Epidermal melanocyte (primary cell): ENCODE measurements around the gene ZCCHC24.
"Not testable (repeated sequence)": the region's sequence is repeated elsewhere in the genome, so short reads cannot be mapped to it uniquely, and the experiment has no call there.

Experiments
- DNase-seq: peaks from one replicate; pipeline ENCODE4 v3.0.0; 2011; ENCODE audit warnings: low spot score; ENCODE audit not compliant: insufficient read length

The ZCCHC24 gene

DNA sequence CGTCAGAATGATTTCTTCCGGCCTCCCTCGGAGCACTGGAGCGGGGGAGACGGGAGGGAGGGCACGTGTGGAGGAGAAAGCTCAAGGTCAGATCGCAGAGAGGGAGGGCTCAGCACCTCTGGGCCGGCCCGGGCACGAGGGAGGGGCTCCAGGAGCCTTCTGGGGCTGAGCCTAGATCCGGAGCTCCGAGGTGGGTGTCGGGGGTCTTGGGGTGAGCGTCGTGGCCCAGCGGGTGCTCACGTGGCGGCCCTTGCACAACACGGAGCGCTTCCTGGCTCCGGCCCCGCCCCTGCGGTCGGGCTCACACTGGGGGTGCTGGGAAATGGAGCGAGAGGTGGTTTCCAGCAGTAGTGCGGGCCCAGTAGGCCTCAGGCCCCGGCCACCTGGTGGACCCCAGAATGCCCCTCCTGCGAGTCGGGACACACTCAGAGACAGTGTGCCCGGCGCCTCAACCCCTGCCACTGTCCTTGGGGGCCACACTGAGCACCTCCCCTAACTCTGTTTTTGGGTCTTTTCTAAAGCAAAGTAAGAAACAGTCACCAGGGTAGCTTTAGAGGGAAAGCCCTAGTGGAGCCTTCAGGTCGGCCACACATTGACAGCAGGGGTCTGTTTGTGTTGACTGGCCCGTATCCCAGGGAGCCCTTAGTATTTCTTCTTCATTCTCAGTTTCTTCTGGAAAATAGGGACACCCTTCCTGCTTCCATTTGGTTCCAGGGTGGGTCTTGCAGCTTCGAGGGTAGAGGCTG, 97.4 kb downstream of the ZCCHC24 start:
- DNase-seq = no peak

DNA sequence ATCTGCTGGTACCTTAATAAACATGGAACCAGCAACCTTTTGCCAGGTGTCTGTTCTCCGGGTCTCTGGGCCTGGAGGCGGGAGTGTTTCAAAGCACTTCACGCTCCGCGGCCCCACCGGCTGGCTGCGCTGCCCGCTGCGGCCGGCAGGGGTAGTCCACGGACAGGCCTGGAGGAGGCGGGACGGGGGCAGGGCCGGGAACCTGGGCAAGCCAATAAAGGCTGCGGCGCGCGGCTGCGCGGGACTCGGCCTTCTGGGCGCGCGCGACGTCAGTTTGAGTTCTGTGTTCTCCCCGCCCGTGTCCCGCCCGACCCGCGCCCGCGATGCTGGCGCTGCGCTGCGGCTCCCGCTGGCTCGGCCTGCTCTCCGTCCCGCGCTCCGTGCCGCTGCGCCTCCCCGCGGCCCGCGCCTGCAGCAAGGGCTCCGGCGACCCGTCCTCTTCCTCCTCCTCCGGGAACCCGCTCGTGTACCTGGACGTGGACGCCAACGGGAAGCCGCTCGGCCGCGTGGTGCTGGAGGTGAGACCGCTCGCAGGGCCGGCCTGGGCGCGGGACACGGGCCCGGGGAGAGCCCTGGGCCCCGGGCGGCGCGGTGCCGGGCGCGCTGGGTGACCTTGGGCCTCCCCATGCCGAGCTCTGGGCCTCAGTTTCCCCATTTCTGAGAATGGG, 98.1 kb downstream of the ZCCHC24 start, which contains the start of gene PPIF:
PPIF (plus strand) TSS at position 244 of the 668 bp plus-strand sequence; CDS start at position 324, 80 bp downstream.
- DNase-seq = peak; percentile 76

DNA sequence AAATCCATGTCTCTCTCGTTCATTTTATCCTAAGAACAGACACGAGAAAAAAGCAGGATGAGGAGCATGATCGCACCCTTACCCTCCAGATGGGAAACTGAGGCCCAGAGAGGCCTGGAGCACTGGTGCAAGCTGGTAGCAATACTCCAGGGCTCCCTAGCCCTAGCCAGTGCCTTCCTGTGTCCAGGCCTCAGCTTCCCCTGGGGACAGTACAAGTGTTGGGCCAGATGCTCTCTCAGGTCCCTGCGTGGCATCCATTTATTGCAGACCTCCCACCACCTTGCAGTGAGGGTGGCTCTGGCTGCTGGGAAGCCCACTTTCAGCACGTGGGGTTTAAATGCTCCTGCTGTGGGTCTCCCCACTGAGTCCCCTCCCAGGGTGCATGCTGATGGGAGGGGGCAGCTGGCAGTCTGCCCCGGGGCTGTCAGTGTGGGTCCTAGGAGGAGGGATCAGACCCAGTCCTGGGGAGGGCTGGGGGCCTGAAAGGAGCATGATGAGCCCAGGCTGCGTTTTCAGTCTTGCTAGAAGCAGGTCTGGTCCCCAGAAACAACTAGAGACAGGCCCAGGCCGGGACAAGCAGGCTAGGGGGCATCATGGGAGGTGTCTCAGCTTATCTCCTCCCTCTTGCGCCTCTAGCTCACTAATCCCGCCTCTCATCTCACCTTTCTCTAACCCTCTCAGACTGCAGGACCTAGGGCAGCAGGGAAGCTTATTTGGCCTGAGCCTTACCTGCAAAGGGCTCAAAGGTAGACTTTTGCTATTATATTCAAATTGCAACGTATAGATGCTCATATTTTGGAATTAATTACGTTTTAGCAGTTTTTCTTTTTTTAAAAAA, 98.8 kb downstream of the ZCCHC24 start:
- no peak for DNase-seq

DNA sequence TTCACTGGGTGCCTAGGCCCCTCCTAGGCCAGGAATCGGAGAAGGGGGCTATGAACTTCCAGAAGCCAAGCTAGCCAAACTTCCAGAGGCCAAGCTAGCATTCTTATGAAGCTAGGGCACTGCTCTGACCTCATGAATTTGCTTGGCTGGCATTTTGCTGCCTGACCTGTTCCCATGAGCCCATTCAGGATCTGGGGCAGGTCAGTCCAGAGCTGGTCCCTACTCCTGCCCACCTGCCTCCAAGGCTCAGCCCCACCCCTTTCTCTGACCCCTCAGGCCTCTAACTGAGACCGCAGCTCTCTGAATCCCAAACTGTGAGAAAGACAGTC, 99.4 kb downstream of the ZCCHC24 start:
- no peak for DNase-seq

DNA sequence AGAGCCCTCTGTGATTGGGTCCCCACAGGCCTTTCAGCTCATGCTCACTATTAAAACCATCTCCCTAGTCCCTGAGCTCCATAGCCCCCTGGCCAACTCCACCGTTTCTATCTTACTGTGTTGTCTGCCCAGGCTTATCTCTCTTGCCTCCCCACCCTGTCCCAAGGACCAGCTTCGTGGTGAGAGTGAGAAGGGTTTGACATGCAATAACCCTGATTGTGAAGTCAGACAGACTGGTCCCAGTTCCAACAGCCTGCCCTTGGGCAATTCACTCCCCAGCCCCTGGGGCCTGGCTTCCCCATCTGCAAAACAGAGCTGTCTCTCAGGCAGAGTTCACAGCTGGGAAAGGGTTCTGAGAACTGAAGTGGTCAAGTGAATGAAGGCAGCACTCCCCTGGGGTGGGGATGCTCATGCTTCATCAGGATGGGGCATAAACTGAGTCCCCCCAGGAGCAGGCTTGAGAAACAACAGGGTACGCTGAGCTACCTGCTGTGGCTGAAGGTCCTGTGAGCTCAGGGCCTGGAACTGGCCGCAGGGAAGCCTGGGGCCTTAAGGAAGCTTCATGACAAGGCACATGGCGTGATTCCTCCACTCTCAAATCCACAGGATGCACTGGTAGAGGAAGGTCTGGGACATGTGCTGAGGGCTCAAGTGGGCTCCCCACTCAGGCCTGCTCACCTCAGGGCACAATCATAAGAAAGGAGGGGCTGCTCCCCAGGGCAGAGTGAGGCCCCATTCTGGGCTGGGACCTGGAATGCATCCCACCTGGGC, 100.0 kb downstream of the ZCCHC24 start:
- DNase-seq = no peak

DNA sequence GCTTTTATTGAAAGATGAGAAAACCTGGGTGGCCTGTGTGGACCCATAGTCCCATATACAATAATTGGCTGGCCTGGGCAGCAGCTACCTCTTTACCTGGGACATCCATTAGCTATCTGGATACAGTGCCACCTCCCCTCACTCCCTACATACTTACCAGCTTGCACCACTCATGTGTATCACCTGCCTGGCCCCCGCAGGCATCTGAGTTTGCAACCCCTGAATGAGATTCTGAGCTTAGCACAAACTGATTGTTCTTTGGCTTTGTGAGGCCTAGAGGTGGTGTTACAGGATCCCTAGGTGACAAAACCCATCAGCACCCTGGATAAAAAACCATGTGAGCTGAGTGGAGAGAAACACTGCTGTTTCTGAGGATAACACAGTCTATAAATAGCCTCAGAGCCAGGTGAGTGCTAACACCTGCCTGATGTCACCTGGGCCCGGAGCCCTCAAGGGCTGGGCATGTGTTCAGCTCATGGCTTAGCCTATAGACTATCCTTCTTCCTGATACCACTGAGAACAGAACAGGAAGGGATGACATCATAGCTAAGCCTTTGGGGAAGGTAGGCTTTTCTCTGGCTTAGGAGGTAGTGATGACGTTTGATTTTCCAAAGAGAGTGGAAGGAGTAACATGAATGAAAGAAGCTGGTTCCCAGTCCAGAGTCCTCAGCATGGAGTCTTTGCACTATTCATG, 100.8 kb downstream of the ZCCHC24 start:
- DNase-seq = no peak

DNA sequence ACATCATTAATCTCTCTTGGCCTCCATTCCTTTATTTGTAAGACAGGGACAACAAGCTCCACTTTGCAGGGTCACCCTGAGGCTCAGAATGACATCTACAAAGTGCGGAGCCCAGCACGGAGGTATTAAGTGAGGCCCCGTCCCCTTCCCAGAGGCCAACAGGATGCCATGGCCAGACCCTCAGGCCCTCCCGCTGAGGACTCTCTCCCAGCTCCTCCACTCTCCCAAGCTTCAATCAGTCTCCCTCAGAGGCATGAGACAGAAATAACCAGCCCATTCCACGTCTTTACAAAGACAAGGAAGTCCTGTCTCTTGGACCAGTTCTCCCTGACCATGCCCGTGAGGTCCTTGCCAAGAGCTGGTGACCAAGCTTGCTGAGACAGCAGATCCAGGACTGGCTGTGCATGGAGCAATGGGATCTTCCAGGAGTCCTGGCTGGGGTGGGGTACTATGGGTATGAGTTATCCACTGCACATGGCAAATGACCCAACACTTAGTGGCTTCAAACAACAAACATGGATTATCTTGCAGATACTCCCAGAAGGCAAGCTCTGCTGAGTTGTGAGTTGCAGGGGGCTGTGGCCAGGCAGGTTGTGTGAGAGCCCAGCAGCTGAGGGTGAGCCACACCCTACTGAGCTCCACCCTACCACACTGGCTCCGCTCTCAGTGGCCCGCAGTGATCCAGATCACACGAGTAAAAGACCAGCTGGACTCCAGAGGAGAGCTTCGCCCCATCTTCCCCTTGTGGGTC, 102.4 kb downstream of the ZCCHC24 start:
- DNase-seq = no peak

DNA sequence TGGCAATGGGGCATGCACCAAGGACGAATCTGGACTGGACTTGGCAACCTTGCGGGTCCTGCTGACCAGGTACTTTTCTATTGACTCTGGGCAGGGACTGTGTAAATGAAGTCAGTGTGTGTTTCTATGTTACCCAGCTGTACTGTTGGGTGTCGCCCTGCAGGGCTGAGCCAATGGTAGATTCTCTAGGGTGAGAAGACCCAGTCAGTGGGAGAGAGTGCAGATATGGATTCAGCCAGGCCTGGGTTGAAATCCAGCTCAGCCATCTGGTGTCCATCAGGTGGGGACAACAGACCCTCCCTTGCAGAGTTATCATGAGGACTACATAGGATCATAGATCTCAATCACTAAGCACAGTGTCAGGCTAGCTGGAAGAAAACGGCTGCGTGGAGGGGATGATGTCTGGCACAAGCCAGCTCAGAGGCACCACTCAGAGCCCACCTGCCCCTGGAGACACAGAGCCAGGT, 103.1 kb downstream of the ZCCHC24 start:
- no peak for DNase-seq

DNA sequence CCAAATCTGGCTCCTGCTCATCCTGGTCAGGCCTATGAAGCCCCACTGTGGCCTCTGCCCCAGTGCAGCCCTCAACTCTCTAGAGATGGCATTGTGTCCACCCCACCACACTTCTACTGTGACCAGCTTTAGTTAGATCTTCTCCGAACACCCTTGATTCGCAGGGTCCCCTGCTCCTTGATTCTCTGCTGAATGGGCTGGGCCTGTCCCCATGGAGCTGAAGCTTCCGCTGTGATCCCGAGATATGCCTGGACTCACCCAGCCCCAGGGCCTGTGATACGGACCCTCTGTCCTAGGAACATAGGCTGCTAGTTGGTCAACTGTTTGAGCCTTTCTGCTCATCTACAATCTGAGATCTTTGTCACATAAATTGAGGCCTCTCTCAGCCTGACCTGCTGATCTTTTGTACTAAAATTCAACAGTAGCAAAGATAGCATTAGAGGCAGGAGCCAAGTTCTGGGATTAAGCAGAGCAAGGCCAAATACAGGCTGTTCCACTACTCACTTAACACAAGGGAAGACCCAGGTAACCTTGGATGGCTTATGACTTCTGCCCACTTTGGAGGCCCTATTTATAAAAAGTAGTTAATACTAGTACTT, 104.7 kb downstream of the ZCCHC24 start:
- DNase-seq = no peak

DNA sequence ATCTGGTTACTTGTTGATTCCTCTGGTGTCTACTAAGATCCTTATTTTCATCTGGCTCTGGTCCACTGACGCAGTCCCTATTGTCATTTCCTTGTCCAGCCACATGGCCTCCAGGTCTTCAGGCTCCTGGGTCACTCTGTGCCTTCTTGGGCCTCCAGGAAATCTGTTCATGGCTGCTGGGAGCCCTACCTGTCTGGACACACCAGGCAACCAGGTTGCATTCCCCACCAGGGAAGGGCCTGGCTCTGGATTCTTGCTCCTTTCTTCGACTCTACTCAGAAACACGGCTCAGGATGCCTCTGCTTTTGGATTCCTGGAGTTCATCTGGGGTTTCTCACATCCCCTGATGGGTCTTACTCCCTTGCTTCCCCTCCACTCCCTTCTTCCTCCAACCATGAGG, 106.2 kb downstream of the ZCCHC24 start:
- DNase-seq = no peak

DNA sequence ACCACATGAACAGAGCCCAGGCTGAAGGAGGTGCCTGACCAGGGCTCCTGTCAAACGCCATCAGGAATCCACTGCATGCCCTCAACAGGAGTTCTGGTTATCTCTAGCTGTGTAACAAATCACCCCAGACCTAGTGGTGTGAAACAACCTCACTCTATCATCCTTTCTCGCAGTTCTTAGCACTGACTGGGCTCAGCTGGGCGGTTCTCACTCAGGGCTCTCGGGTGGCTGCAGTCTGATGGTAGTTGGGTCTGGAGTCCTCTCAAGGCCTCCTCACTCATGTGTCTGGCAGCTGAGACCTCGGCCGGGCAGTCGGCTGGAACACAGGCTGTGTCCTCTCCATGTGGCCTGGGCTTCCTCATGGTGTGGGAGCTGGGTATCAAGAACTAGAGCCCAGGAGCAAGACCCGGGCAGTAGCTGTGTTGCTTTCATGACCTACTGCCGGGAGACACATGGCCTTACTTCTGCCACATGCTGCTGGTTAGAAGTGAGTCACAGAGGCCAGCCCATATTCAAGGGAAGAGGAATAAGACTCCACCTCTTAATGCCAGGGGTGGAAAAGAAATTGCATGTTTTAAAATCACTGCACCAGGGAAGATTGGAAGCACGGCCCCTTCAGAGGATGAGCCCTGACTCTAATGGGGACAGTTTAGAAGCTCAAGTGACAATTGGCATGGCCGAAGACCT, 107.5 kb downstream of the ZCCHC24 start:
- DNase-seq = not testable (repeated sequence)

DNA sequence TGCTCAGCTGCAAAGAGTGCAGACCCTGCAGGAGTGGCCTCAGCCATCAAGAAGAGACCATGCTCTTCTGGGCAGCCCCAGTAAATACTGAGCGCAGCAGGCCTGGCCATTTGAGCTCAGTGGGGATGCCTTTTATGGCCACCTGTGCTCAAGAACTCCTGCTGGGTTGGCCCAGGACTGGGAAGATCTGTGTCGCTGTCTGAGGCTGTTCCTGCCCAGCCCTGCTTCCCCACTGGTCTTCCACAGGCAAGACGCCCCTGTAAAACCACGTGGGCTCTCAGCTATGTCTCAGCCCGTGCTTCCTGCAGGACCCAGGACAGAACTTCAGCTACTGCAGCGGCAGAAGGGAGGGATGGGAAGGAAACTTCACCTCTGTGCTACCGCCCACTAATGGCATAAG, 108.7 kb downstream of the ZCCHC24 start:
- DNase-seq = no peak

DNA sequence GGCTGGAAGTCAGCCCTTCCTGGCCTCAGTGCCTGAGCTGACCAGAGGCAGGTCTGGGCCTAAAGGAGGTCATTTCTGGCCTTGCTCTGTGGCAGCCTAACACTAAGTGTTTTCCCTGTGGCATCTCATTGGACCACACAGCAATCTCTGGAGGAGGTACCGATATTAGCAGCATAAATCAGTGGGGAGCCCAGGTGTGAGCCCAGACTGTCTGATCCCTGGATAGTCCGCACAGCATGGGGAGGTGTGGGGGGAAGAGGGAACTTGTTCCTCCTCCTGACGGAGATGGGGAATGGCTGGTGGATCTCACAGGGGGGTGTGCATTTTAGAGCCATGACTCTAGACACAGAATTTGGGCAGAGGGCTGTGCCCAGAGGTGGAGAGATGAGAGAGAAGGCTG, 109.1 kb downstream of the ZCCHC24 start:
- DNase-seq = no peak

DNA sequence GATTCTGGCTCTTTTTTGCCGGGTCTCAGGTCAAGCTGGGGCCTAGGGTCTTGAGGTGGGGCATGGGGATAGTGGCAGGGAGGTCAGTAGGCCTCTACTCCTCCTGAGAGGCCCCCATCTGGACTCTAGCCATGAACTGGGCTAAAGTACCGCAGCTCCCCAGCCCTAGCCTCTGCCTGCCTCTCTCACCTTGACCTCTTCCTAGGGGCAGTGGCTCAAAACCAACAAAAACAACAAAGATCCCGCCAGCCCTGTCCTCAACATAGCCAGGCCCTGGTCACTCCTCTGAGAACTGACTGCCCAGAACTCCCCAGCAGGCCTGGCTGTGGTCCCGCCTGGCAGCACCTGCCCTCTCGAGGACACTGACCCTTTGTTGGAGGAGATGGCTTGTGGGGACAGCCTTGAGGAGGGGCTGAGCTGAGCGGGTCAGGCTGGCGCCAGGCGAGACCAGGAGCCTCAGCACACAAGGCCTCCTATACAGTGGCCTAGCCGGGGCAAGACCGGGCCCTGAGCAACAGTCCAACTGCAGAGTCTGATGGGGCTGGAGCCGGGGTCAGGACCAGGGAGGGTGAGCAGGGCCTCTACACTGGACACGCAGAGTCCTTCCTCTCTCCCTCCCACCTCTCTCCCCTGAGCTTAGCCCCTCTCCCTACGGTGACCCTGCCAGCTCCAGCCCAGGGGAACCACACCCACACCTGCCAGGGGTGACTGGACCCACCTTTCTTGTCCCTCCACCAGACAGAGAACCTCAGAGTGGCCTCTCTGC, 109.8 kb downstream of the ZCCHC24 start:
- DNase-seq = no peak

DNA sequence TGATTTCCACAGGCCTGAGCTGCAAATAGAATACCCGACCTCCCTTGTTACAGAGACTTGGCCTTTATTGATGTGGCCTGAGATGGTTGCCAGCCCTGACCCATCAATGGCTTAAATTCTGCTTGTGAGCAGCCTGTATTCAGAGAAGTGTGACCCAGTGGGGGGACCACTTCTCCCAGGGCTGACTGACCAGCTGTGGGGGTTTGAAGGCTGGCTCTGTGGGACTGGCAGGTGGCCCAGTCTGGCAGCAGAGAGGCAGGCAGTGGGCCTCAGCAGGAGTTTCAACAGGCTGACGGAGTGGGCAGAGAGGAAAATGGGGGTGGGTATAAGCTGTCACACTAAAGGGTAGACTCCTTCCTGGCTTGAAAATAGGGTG, 110.3 kb downstream of the ZCCHC24 start:
- DNase-seq = no peak

DNA sequence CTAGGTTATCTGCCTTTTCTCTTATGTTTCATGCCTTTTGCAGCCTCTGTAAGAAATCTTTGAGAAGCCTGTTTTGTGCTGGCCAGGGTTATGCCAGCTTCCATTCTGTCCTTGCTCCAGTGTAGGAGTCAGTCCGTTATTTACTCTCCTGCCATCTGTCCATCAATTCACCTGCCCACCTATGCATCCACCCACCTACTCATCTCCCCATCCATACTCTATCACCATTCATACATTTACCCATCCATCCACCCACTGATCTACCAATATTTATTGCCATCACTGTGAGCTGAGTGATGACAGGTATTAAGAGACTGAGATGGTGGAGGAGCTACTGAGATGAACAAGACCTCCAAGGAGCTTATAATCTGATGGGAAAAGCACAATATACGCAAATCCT, 110.9 kb downstream of the ZCCHC24 start:
- no peak for DNase-seq

DNA sequence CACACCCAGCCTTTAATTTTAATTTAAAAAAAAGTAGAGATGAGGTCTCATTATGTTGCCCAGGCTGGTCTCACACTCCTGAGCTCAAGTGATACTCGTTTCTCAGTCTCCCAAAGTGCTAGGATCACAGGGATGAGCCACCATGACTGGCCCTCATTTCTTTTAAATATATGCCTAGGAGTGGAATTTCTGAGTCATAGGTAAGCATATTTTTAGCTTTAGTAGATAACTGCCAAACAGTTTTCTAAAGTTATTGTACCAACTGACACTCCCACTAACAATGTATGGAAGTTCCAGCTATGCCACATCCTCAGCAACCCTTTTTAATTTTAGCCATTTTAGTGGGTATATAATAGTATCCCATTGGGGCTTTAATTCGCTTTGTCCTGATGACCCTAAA, 111.9 kb downstream of the ZCCHC24 start:
- DNase-seq = no peak

DNA sequence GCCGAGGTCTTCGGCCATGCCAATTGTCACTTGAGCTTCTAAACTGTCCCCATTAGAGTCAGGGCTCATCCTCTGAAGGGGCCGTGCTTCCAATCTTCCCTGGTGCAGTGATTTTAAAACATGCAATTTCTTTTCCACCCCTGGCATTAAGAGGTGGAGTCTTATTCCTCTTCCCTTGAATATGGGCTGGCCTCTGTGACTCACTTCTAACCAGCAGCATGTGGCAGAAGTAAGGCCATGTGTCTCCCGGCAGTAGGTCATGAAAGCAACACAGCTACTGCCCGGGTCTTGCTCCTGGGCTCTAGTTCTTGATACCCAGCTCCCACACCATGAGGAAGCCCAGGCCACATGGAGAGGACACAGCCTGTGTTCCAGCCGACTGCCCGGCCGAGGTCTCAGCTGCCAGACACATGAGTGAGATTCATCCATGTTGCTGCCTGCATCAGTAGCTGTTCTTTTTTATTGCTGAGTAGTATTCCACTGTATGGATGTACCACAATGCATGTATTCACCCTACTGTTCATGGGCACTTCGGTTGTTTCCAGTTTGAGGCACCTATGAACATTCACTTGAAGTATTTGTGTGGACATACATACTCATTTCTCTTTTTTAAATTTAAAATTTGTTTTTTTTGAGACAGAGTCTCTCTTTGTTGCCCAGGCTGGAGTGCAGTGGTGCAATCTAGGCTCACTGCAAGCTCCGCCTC, 112.7 kb downstream of the ZCCHC24 start:
- DNase-seq = not testable (repeated sequence)
